HPDE6-E6E7 (cell line): Measurements from ENCODE around the gene MALRD1.
"Not testable (repeated sequence)": the region's sequence is repeated elsewhere in the genome, so short reads cannot be mapped to it uniquely, and the experiment has no call there.

Experiments
- DNase-seq: peaks from one replicate; pipeline ENCODE4 v3.0.0; 2011; ENCODE audit warnings: missing footprints; ENCODE audit errors: extremely low spot score

The MALRD1 gene

DNA sequence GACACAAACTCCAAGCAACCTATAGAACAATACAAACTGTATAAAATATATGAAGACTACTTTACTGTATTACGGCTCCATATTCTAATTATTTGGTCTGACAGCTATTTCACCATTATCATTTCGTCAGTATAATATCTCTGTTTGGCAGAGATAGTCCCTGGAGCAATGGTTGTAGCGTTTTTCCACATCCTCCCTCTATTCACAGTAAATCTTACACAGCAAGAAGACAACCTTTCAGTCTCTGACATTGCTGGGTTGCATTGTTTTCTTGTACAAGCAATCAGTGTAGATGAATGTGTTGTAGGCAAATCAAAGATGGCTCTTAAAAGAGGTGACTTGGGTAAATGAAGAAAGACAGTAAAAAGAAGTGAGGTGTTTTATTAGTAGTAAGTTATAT lies 662.0 kb downstream of the MALRD1 start:
- DNase-seq: no peak

DNA sequence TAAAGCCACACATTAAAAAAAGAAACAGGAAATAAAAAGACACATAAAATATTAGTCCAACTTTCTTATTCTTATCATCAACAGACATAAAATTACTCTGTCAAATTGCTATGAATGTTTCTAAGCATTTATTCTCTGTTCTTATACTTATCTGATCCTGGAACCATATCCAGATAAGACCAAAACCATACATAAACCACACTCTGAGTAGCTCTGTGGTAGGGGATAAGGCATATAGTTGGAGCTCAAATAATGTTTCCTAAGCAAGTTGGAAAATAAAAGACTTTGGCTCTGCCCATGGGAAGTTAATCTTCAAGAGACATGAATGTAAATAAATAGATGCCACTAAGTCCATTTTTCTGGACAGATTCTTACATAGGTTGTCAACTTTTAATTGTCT lies 664.6 kb downstream of the MALRD1 start:
- no peak for DNase-seq

DNA sequence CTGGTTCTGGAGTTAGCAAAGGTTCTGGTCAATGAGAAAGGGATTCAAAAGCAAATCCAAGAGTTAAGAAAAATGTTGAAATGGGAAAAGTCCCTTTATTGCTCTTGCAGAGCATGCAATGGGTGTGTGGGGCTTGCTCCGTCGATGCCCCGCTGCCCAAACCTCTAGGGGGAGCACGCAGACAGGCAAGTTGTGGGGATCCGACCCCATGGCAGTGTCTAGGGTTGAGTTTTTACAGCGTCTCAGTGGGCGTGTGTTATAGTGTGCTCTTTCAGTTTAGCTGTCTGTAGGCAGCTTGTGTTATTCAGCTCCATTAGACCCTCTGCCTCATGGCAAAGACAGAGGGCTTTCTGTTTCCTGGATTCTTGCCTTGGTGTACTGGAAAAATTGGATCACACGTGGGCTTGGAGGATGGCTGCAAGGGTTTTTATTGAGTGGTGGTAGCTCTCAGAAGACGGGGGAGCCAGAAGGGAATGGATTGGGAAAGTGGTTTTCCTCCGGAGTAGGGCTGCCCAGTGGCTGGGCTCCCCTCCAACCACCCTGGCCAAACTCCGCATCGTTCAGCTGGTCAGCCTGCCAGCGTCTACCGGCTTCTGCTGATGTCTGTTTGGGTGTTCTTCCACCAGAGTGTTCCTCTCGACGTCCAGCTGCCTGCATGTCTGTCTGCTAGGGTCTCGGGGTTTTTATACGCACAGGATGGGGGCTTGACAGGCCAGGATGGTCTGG lies 665.4 kb downstream of the MALRD1 start:
- DNase-seq: no peak

DNA sequence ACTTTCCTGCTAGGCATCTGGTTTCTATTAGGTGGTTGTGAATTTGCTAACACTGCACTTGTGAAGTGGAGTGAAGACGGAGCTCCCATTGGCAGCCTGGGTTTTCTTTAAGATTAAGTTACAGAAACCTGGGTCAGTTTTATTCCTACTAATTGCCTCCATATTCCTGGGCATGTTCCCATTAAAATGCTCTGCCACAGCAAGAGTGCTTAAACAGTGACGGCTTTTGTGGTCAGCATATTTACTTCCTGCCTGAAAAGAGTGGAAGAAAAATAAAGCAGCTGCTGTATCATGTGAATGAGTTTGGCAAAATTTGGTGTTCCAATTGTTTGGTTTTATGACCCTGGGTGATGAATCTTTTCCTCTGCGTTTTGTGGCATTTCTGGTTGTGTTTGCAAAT lies 670.7 kb downstream of the MALRD1 start:
- no peak for DNase-seq

DNA sequence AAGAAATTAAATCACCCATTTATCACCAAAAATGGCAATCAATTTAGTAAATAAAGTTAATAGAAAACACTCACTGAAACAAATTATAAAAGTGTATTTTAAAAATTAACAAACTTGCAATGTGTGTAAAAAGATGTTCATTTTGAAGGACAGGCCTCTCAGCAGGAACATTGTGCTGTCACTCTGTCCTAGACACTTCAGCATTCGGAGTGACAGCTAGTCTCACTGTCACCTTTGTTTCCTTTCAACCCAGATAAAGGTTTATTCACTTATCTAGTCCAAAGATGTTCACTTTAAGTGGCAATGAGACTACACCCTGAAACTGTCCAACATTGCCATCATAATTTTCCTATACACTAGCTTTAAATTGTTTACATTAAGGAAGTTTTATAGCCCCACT lies 675.7 kb downstream of the MALRD1 start:
- DNase-seq: no peak

DNA sequence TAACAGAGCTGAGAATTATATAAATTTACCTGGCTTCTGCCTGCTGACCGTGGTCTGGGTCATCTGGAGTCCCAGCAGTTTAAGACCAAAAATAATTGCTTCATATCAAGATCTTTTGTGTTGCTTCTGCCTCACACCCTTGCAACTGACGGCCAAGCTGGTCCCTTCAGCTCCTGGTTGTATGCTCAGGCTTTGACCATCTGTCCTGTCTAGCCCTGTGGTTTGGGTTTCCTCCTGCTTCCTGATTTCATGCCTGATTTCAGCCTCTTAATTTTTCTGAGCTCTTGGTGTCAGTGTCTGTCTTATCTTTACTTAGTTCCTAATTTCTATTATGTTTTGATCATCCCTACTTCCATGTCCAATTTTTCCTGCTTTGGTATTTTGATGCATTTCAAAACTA lies 679.8 kb downstream of the MALRD1 start:
- DNase-seq: no peak

DNA sequence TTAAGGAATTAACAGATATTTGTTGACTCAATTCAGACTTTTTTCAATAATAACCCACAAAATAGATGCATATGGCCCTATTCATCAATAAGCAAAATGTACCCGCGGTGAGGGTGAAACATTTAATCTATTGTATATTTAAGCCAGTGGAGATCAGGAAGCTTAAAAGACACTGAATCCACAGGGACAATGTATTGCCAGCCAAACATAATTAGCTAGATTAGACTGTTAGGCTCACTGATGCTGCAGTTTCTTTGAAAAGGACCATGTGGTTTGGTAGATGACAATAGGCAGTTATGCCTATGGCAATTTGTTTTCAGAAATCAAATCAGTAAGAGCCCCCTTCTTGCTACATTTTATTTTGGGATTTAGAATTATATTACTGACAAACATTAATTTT lies 680.4 kb downstream of the MALRD1 start:
- no peak for DNase-seq

DNA sequence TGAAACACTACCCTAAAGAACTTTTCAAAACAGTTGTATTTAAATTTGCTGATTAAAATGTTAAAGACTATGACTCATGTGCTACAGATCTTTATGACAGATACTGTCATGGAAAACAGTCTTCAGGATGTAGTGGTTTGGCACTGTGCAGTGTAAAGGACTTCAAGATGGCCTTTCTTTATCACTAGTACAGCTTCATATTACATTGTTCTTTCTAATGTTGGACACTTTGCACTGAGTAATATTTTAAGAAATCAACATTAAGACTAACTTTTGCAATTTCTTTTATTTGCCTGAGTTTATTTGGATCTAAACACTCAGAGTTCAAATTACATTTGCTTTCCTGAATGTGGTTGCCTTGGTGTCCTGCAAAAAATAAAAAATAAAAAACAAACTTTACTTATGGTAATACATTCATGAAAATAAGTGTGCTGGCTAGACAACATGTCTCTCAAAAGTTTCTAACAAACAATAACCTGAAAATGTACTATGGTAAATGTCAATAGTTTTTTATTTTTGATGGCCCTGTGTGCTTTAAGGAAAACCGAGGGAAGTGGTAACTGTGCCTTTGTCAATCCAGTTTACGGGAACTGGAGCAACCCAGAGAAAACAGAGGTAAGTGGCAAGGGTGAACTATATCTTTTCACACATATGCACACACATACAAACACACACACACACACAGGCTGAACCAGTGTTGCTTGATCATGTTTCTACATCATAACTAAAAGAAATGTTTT lies 681.7 kb downstream of the MALRD1 start:
- no peak for DNase-seq

DNA sequence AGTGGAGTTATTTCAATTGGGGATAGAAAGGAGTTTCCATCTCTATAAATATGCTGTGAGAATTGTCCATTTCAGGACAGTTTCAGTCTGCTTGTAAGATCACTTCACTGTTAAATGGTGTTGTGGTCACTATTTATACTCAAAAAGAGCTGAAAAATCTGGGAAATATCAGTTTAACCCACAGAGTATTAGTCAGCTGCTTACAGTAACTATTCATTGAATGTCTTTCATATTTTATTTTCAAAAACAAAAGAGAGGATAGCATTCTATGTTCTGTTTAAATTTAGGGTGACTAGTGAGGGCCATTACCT lies 682.3 kb downstream of the MALRD1 start:
- no peak for DNase-seq

DNA sequence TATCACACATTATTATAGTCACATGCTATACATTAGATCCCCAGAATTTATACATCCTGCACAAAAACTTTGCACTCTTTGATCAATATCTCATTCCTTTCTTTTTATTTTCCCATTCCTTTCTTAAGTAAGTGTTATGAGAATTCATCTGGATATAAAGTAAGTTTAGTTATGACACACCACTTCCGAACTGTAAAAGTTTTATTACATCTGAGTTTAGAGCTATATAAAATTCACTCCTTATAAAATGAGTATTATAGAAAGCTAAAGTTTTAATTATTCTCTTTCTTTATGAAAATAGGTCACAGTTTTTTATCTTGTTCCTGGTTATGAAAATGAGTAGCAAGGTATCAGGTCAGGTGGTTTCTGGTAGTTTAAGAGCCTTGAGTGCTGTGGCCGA lies 683.0 kb downstream of the MALRD1 start:
- no peak for DNase-seq

DNA sequence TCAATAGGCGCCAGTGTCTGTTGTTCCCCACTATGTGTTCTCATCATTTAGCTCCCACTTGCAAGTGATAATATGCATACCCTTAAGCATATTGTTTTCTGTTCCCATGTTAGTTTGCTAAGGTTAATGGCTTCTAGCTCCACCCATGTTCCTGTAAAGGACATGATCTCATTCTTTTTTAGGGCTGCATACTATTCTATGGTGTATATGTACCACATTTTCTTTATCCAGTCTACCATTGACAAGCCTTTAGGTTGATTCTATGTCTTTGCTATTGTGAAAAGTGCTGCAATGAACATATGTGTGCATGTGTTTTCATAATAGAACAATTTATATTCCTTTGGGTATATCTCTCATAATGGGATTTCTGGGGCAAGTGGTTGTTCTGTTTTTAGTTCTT lies 689.8 kb downstream of the MALRD1 start:
- DNase-seq: no peak

DNA sequence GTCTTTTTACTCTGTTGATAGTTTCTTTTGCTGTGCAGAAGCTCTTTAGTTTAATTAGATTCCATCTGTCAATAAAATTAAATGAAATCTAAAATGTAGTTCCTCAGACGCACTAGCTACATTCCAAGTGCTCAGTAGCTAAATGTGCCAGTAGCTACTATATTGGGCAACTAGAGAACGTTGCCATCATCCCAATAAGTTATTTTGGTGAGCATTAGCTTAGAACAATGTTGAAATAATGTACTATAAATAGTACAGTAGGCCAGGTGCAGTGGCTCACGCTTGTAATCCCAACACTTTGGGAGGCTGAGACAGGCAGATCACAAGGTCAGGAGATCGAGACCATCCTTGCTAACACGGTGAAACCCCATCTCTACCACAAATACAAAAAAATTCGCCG lies 690.6 kb downstream of the MALRD1 start:
- not testable (repeated sequence) for DNase-seq

DNA sequence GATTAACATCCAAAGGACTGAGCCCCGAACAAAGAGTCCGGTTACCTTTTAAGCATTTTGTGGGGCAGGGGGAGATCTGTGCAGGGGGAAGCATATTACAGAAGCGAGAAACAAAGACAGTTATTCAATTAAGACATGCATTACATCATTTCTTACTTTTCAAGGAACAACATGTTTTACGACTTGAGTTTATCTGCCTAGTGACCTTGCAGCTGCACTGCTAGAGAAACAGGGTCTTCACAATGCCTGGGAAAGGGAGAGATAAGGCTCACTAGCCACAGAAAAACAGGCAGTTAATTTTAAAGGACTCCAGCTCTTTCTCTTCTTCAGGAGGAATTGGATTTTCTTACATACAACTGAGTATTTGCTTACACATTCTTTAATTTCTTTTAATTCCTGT lies 693.5 kb downstream of the MALRD1 start:
- DNase-seq: not testable (repeated sequence)

DNA sequence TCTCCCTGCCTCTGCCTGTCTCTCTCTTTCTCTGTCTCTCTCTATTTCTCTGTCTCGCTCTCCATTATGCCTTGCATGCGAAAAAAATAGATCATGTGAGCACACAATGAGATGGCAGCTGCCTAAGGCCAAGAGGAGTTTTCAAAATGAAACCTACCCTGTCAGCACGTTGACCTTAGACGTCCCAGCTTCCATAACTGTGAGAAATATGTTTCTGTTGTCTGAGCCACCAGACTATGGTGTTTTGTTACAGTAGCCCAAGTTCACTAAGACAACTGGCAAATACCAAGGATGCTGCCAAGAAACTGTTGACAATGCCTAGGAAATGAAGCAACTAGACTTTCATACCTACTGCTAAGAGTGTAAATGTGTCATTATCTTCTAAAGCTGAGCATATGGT lies 697.1 kb downstream of the MALRD1 start:
- no peak for DNase-seq

DNA sequence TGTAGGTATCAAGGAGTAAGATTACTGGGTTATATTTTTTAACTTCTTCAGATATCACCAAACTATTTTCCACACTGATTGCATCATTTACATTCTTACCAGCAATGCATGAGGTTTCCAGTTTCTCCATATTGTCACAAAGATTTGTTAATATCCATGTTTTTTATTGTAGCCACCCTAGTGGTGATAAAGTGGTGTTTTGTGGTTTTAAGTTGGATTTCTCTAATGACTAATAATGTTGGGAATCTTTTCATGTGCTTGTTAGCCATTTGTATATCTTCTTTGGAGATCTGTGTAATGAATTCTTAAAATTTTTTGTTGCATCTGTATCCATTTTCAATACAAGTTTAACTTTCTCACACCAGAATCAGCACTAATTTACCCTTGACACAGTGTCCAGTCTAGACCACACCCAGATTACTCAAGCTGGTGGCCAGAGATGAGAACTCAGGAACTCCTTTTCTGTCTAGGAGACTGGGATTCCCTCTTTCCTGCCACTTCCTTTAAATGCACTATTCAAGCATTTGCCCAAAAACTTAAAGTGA lies 700.7 kb downstream of the MALRD1 start:
- no peak for DNase-seq

DNA sequence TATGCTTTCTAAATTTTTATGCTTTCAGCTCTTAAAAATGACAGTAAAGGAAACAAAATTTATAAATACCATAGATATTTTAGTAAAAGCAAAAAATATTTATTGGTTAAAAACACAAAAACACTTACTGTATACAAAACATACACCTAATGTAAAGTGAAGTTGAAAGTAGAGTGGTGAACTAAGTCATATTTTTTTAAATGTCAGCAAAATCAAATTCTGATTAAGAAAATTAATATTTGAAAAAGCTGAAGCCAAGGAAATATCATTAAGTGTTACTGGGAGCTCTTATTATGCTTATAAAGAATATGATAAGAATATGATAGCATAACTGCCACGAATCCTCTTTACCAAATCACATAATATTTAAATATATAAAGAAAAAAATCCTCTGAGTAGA lies 702.4 kb downstream of the MALRD1 start:
- DNase-seq: no peak

DNA sequence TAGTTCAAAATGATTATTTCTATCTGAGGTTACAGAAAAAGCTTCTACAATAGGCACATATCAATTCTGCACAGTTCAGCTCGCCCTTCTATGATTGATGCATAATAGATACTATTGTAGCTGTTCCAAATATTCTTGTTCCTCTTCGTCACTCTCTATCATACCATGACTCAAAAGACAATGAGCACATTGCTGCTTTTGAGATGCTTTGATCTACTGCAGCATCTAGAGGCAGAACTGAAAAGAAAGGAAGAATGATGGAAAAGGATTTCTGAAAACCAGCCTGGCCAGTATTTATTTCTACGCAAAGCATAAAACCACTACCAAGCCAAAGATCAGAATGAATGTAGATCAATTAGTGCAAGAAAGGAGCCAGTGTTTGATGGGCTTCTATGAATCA lies 708.3 kb downstream of the MALRD1 start:
- DNase-seq: no peak

DNA sequence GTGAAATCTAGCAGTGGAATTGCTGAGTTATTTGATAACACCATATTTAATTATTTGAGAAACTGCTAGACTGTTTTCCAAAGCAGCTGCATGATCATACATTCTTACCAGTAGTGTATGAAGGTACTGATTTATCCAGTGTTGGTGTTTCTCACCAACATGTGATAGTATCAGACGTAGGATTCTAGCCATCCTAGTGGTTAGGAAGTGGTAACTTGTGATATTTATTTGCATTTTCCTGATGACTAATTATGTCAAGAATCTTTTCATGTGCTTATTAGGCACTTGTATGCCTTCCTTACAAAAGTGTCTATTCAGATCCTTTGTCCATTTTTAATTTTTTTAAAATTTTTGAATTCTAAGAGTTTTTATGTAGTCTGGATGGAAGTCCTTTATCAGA lies 713.4 kb downstream of the MALRD1 start:
- DNase-seq: no peak

DNA sequence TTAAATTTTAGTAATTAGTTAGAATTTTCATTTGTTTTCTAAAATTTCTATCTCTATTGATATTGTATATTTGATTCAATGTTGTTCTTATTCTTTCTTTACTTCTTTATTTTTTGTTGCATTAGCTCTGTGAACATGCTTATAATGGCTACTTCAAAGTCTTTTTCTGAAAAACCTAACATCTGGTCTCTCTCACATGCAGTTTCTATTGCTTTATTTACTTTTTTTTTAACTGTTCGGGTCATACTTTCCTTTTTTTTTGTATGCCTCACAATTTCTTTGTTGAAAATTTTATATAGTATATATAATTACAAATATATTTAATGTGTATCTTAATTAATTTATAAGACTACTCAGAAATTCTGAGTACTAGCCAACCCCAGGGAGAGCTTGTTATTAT lies 715.5 kb downstream of the MALRD1 start:
- DNase-seq: no peak

DNA sequence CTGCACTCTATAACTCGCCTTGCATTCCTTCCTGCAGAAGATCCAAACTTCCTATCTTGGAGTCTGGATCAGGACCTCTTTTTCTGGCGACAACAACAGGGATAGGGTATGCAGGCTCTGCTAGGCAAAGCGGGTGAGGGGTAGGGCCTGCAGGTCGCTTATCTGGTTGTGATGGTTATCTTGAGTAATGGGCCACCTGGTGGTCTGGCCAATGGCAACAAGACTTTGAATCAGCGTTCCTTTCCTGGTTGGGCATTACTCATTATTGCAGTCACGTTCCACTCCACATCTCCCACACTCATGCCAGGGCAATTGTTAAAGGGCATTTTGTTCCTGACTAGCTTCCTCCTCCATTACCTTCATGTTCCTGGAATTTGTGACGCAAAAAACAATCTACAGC lies 719.3 kb downstream of the MALRD1 start:
- no peak for DNase-seq

DNA sequence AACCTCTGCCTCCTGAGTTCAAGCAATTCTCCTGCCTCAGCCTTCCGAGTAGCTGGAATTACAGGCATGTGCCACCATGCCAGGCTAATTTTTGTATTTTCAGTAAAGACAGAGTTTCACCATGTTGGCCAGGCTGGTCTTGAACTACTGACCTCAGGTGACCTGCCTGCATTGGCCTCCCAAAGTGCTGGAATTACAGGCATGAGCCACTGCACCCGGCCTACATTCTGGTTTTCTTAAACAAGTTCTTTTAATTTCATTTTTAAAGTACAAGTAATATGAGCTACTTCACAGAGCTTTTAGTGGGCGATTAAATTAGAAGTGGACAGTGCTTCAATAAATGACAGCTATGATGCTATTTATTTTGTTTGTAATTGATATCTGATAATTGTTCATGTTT lies 721.2 kb downstream of the MALRD1 start:
- DNase-seq: not testable (repeated sequence)

DNA sequence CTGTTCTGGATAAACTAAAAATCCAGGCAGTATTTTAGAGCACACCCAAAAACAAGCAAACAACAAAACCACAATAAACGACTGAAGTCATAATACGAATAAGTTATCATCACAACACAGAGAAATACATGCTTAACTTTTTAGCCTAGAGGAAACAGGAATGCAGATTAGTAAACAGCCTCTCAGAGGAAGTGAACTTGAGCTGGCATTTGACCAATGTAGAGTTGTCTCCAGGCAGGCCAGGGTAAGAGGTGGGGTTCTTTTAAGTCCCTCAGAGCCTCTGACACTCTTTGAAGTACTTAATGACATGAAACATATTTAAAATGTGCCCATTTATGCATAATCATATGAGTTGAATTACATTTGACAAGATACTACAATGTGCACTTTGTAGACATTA lies 724.4 kb downstream of the MALRD1 start:
- no peak for DNase-seq

DNA sequence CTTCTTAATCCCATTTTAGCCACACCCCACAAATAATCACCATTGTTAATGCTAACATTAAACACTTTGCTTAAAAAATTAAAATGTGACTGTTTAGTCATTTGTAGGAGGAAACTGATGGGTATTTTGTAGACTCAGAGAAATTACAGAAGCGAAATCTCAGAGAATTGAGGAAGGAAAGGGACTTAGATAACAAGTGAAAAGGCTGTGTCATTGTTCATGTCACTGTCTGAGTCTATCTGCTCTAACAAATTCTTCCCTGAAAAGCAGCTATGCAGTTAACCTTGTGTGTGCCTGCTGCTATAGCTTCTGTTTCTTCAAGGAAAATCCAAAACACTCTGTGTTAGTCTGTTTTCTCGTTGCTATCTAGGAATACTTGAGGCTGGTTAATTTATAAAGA lies 726.7 kb downstream of the MALRD1 start:
- DNase-seq: no peak

DNA sequence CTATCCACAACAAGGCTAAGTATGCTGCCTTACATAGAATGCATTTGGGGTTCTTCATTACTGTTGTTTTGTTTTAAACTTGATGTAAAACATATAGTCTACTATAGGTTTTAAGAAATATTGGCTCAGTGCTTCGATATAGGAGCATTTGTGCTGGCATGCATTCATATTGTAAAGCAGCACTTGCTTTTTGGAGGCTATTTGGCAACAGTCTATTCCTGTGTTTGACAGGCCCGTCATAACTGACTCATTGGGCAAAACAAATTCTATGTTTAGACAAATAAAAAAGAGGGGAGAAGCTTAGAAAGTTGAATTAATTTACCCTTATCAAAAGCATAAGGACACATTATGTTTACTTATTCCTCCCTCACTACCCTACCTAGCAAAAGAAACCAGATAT lies 729.2 kb downstream of the MALRD1 start:
- no peak for DNase-seq
